GM23338 (cell line): Measurements from ENCODE around the gene ORAI2. TPM values are rescaled to one million over a fixed set of nuclear protein-coding genes. Genes with fewer than 3 reads are reported as not detected.

Source experiments
- ATAC-seq: fragments of 200-7000 bp; cut with Tn5 transposase; 3 replicates; pipeline ENCODE4 v1.9.1; 2020
- DNase-seq: peaks from one replicate; pipeline ENCODE4 v3.0.0-alpha.2; 2015; ENCODE audit warnings: low spot score
- H2AFZ ChIP-seq: fragments of 200-600 bp; sonication (generic); 2 replicates; pipeline ENCODE4 v1.8.0; 2016; ENCODE audit warnings: antibody characterized with exemption, mild to moderate bottlenecking, moderate library complexity
- H3F3A ChIP-seq: fragments of 200-600 bp; sonication (generic); replicated peaks from 2 replicates; pipeline ENCODE4 v1.8.0; 2017; ENCODE audit warnings: antibody characterized with exemption, mixed run types, low read depth
- H3K27ac ChIP-seq: fragments of 200-600 bp; sonication (generic); 2 replicates; pipeline ENCODE4 v1.6.1; 2016; ENCODE audit warnings: low read depth
- H3K27me3 ChIP-seq: fragments of 200-600 bp; sonication (generic); 2 replicates; pipeline ENCODE4 v1.8.0; 2016; ENCODE audit warnings: mild to moderate bottlenecking, mixed run types, moderate library complexity; ENCODE audit not compliant: insufficient read depth
- H3K36me3 ChIP-seq: fragments of 200-600 bp; sonication (generic); 2 replicates; pipeline ENCODE4 v1.8.0; 2016; ENCODE audit warnings: mild to moderate bottlenecking; ENCODE audit not compliant: insufficient read depth
- H3K4me1 ChIP-seq: fragments of 200-600 bp; sonication (generic); 2 replicates; pipeline ENCODE4 v1.8.0; 2016; ENCODE audit warnings: mild to moderate bottlenecking, moderate library complexity; ENCODE audit not compliant: insufficient read depth
- H3K4me2 ChIP-seq: fragments of 200-600 bp; sonication (generic); 2 replicates; pipeline ENCODE4 v1.7.1; 2017; ENCODE audit warnings: mixed run types
- H3K4me3 ChIP-seq: fragments of 200-600 bp; sonication (generic); 2 replicates; pipeline ENCODE4 v1.6.1; 2016; ENCODE audit warnings: mixed run types
- H3K79me2 ChIP-seq: fragments of 200-600 bp; sonication (generic); replicated peaks from 2 replicates; pipeline ENCODE4 v1.8.0; 2017; ENCODE audit warnings: mild to moderate bottlenecking; ENCODE audit not compliant: insufficient read depth
- H3K9me2 ChIP-seq: fragments of 200-600 bp; sonication (generic); 2 replicates; pipeline ENCODE4 v1.8.0; 2017; ENCODE audit not compliant: insufficient read depth
- H4K20me1 ChIP-seq: fragments of 200-600 bp; sonication (generic); replicated peaks from 2 replicates; pipeline ENCODE4 v1.8.0; 2017; ENCODE audit warnings: mild to moderate bottlenecking; ENCODE audit not compliant: insufficient read depth
- H3K27ac Mint-ChIP-seq: 2 replicates; pipeline ENCODE4 v1.8.0; 2020; ENCODE audit warnings: inconsistent platforms, mild to moderate bottlenecking, moderate library complexity, mixed read lengths
- H3K27me3 Mint-ChIP-seq: 3 replicates; pipeline ENCODE4 v1.8.0; 2022; ENCODE audit warnings: low read depth, mild to moderate bottlenecking, moderate library complexity, mixed read lengths, inconsistent platforms; ENCODE audit not compliant: insufficient read depth, poor library complexity
- H3K36me3 Mint-ChIP-seq: 3 replicates; pipeline ENCODE4 v1.8.0; 2021; ENCODE audit warnings: low read depth, mild to moderate bottlenecking, inconsistent platforms, moderate library complexity, mixed read lengths
- H3K4me1 Mint-ChIP-seq: 3 replicates; pipeline ENCODE4 v1.8.0; 2020; ENCODE audit warnings: mild to moderate bottlenecking, inconsistent platforms, mixed read lengths
- H3K4me3 Mint-ChIP-seq: 3 replicates; pipeline ENCODE4 v1.8.0; 2021; ENCODE audit warnings: moderate library complexity, mild to moderate bottlenecking, inconsistent platforms, mixed read lengths
- H3K9me3 Mint-ChIP-seq: 3 replicates; pipeline ENCODE4 v1.8.0; 2020; ENCODE audit warnings: moderate library complexity, mild to moderate bottlenecking, inconsistent platforms, mixed read lengths
- CREB1 ChIP-seq: fragments of 250-450 bp; sonication (Bioruptor Pico); IDR thresholded peaks from 2 replicates; pipeline ENCODE4 v1.5.0; 2020; ENCODE audit warnings: low read depth, mild to moderate bottlenecking, moderate library complexity
- ETS1 ChIP-seq: IDR thresholded peaks from 2 replicates; pipeline ENCODE4 v1.6.1; 2016; ENCODE audit warnings: antibody characterized with exemption
- EZH2 ChIP-seq: fragments of 200-600 bp; sonication (generic); IDR thresholded peaks from one replicate; pipeline ENCODE4 v1.8.0; 2017; ENCODE audit warnings: antibody characterized with exemption, mild to moderate bottlenecking, low read depth; ENCODE audit not compliant: unreplicated experiment
- EZH2phosphoT487 ChIP-seq: fragments of 200-600 bp; sonication (generic); IDR thresholded peaks from one replicate; pipeline ENCODE4 v1.8.1; 2018; ENCODE audit warnings: antibody characterized with exemption; ENCODE audit not compliant: unreplicated experiment
- STAT1 ChIP-seq: IDR thresholded peaks from one replicate; pipeline ENCODE4 v1.6.1; 2016; ENCODE audit warnings: antibody characterized with exemption; ENCODE audit not compliant: unreplicated experiment
- ZNF331 ChIP-seq: fragments of 250-450 bp; sonication (Bioruptor Pico); IDR thresholded peaks from 2 replicates; pipeline ENCODE4 v1.5.0; 2020; ENCODE audit warnings: low read depth, mild to moderate bottlenecking, moderate library complexity
- polyA plus RNA-seq: library from polyadenylated mRNA; unstranded; fragments of >200 nt; fragmentation: Nextera tagmentation; extraction: Ambion mirVana; gene quantifications from 2 replicates; pipeline ENCODE4 v1.2.1, GENCODE V29; 2016
- total RNA-seq: library from RNA; depleted of rRNA; stranded (reverse); fragments of >200 nt; shearing (Covaris generic); gene quantifications from 2 replicates; pipeline ENCODE4 v1.2.3, GENCODE V29; 2014
- TF ChIP-seq, protein P1 (sequence below), 2 experiments: fragments of 200-600 bp in 1 of 2; sonication (generic) in 1 of 2; conservative IDR thresholded peaks; 2 replicates each; pipeline versions ENCODE4 v1.5.1 to v1.6.1; 2016 to 2017; ENCODE audit warnings: antibody characterized with exemption in 2 of 2, low read depth in 2 of 2, mild to moderate bottlenecking in 2 of 2, moderate library complexity in 1 of 2
- TF ChIP-seq, protein P2 (sequence below): IDR thresholded peaks from one replicate; pipeline ENCODE4 v1.6.1; 2018; ENCODE audit warnings: antibody characterized with exemption; ENCODE audit not compliant: unreplicated experiment

Gene ORAI2
- total and polyA plus RNA-seq, 2 experiments from 2014 or later = 6.6 to 33.8 TPM

- Histone ChIP-seq H3K27ac (no peak overlapping the region), H4K20me1 (no peaks in the 10 kb centered on the region; the same call in 1 of the 2 replicates), H3K27me3 (no peaks in the 10 kb centered on the region), H3K4me1 (no peaks in the 10 kb centered on the region), H3K79me2 (no peaks in the 10 kb centered on the region), H3K9me2 (no peaks in the 10 kb centered on the region), H3F3A (0 out of 2 replicates have a peak, but pooled peaks cover 3% of the 10 kb centered on the region), H3K4me3 (no peak overlapping the region), H3K4me2 (no peak overlapping the region), H2AFZ (no peak overlapping the region), H3K36me3 (peaks cover 7% of the 10 kb centered on the region; the same call in 1 of the 2 replicates)
- Mint-ChIP-seq H3K9me3 (no peaks in the 10 kb centered on the region), H3K36me3 (peaks cover 10% of the 10 kb centered on the region; the same call in 2 of the 3 replicates), H3K27me3 (peaks cover 6% of the 10 kb centered on the region), H3K27ac (no peak overlapping the region), H3K4me3 (no peak overlapping the region), H3K4me1 (peaks cover 4% of the 10 kb centered on the region; the same call in 1 of the 3 replicates)
- DNase-seq (no peak), ATAC-seq (no peak)
- TF ChIP-seq ETS1 (no peak), EZH2phosphoT487 (no peak)
Observed at GRCh38 chr7:102452451-102452850, 19.1 kb downstream of the ORAI2 start.

- TF ChIP-seq, protein P1, sequence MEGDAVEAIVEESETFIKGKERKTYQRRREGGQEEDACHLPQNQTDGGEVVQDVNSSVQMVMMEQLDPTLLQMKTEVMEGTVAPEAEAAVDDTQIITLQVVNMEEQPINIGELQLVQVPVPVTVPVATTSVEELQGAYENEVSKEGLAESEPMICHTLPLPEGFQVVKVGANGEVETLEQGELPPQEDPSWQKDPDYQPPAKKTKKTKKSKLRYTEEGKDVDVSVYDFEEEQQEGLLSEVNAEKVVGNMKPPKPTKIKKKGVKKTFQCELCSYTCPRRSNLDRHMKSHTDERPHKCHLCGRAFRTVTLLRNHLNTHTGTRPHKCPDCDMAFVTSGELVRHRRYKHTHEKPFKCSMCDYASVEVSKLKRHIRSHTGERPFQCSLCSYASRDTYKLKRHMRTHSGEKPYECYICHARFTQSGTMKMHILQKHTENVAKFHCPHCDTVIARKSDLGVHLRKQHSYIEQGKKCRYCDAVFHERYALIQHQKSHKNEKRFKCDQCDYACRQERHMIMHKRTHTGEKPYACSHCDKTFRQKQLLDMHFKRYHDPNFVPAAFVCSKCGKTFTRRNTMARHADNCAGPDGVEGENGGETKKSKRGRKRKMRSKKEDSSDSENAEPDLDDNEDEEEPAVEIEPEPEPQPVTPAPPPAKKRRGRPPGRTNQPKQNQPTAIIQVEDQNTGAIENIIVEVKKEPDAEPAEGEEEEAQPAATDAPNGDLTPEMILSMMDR (conservative IDR thresholded peaks at IDR 0.05; ENCODE audit: low read depth in 2 of 2) = no peak
- no peak for TF ChIP-seq EZH2
- no peak for TF ChIP-seq ZNF331
- TF ChIP-seq CREB1 = no peak
- TF ChIP-seq, protein P2, sequence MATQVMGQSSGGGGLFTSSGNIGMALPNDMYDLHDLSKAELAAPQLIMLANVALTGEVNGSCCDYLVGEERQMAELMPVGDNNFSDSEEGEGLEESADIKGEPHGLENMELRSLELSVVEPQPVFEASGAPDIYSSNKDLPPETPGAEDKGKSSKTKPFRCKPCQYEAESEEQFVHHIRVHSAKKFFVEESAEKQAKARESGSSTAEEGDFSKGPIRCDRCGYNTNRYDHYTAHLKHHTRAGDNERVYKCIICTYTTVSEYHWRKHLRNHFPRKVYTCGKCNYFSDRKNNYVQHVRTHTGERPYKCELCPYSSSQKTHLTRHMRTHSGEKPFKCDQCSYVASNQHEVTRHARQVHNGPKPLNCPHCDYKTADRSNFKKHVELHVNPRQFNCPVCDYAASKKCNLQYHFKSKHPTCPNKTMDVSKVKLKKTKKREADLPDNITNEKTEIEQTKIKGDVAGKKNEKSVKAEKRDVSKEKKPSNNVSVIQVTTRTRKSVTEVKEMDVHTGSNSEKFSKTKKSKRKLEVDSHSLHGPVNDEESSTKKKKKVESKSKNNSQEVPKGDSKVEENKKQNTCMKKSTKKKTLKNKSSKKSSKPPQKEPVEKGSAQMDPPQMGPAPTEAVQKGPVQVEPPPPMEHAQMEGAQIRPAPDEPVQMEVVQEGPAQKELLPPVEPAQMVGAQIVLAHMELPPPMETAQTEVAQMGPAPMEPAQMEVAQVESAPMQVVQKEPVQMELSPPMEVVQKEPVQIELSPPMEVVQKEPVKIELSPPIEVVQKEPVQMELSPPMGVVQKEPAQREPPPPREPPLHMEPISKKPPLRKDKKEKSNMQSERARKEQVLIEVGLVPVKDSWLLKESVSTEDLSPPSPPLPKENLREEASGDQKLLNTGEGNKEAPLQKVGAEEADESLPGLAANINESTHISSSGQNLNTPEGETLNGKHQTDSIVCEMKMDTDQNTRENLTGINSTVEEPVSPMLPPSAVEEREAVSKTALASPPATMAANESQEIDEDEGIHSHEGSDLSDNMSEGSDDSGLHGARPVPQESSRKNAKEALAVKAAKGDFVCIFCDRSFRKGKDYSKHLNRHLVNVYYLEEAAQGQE = no peak
- no peak for TF ChIP-seq STAT1
- TF ChIP-seq EZH2phosphoT487 = no peak
- Histone ChIP-seq H4K20me1 (no peaks in the 10 kb centered on the region; the same call in 1 of the 2 replicates), H3K27ac (no peak overlapping the region), H3K36me3 (peaks cover 7% of the 10 kb centered on the region; the same call in 1 of the 2 replicates), H3K79me2 (no peaks in the 10 kb centered on the region), H2AFZ (no peak overlapping the region), H3K4me1 (no peaks in the 10 kb centered on the region), H3K4me3 (no peak overlapping the region), H3K4me2 (no peak overlapping the region), H3K9me2 (no peaks in the 10 kb centered on the region), H3K27me3 (no peaks in the 10 kb centered on the region), H3F3A (0 out of 2 replicates have a peak, but pooled peaks cover 3% of the 10 kb centered on the region)
- peaks cover 4% of the 10 kb centered on the region; the same call in 1 of the 3 replicates for H3K4me1 Mint-ChIP-seq
- peaks cover 6% of the 10 kb centered on the region for H3K27me3 Mint-ChIP-seq
- no peaks in the 10 kb centered on the region for H3K9me3 Mint-ChIP-seq
- no peak overlapping the region for H3K4me3 Mint-ChIP-seq
- ATAC-seq (no peak), DNase-seq (no peak)
- peaks cover 16% of the 10 kb centered on the region for H3K36me3 Mint-ChIP-seq
- no peak overlapping the region for H3K27ac Mint-ChIP-seq
Observed at GRCh38 chr7:102453319-102453718, 19.9 kb downstream of the ORAI2 start.
